Astrocyte (in vitro differentiated cells and primary cell): ENCODE measurements around the gene COPE. TPM values are rescaled to one million over a fixed set of nuclear protein-coding genes. Genes with fewer than 3 reads are reported as not detected.

Experiments used
- DNase-seq: peaks from one replicate; pipeline ENCODE4 v3.0.0-alpha.2; 2010; ENCODE audit warnings: low read depth
- FAIRE-seq: peaks from 2 replicates; lab custom pipeline; 2011; peaks lifted over from hg19 to GRCh38; lab: Jason Lieb, UNC
- H2AFZ ChIP-seq: 2 replicates; pipeline ENCODE4 v1.6.0; 2012; ENCODE audit warnings: low read depth, low read length, inconsistent platforms
- H3K27ac ChIP-seq: 2 replicates; pipeline ENCODE4 v1.5.1; 2011; ENCODE audit warnings: low read depth, low read length, inconsistent platforms
- H3K27me3 ChIP-seq: 2 replicates; pipeline ENCODE4 v1.6.0; 2011; ENCODE audit warnings: low read length, inconsistent platforms; ENCODE audit not compliant: insufficient read depth
- H3K36me3 ChIP-seq: 2 replicates; pipeline ENCODE4 v1.5.1; 2011; ENCODE audit warnings: low read length, inconsistent platforms; ENCODE audit not compliant: insufficient read depth
- H3K4me1 ChIP-seq: 2 replicates; pipeline ENCODE4 v1.5.1; 2011; ENCODE audit warnings: low read length, inconsistent platforms; ENCODE audit not compliant: insufficient read depth
- H3K4me2 ChIP-seq: 2 replicates; pipeline ENCODE4 v1.6.0; 2012; ENCODE audit warnings: low read length, inconsistent platforms
- H3K4me3 ChIP-seq: 2 replicates; pipeline ENCODE4 v1.5.1; 2011; ENCODE audit warnings: low read depth, mild to moderate bottlenecking, low read length, inconsistent platforms; ENCODE audit not compliant: insufficient read depth
- H3K79me2 ChIP-seq: 2 replicates; pipeline ENCODE4 v1.6.0; 2012; ENCODE audit warnings: mild to moderate bottlenecking, low read length, inconsistent platforms; ENCODE audit not compliant: insufficient read depth
- H3K9ac ChIP-seq: 2 replicates; pipeline ENCODE4 v1.6.0; 2012; ENCODE audit warnings: mild to moderate bottlenecking, low read length, inconsistent platforms
- H3K9me3 ChIP-seq: 2 replicates; pipeline ENCODE4 v1.5.1; 2012; ENCODE audit warnings: low read depth, mild to moderate bottlenecking, low read length, inconsistent platforms; ENCODE audit not compliant: insufficient read depth
- H4K20me1 ChIP-seq: 2 replicates; pipeline ENCODE4 v1.6.0; 2012; ENCODE audit warnings: low read length, inconsistent platforms; ENCODE audit not compliant: insufficient read depth
- H3K27ac Mint-ChIP-seq: one replicate; pipeline ENCODE4 v1.8.0; 2021; ENCODE audit warnings: mild to moderate bottlenecking, mixed read lengths; ENCODE audit not compliant: unreplicated experiment
- H3K27me3 Mint-ChIP-seq: one replicate; pipeline ENCODE4 v1.8.0; 2021; ENCODE audit warnings: low read depth, mixed read lengths; ENCODE audit not compliant: unreplicated experiment
- H3K36me3 Mint-ChIP-seq: one replicate; pipeline ENCODE4 v1.8.0; 2021; ENCODE audit warnings: low read depth, mixed read lengths; ENCODE audit not compliant: unreplicated experiment
- H3K4me1 Mint-ChIP-seq: one replicate; pipeline ENCODE4 v1.8.0; 2021; ENCODE audit warnings: low read depth, mixed read lengths; ENCODE audit not compliant: unreplicated experiment
- H3K4me3 Mint-ChIP-seq: one replicate; pipeline ENCODE4 v1.8.0; 2021; ENCODE audit warnings: mild to moderate bottlenecking, moderate library complexity, mixed read lengths; ENCODE audit not compliant: unreplicated experiment
- H3K9me3 Mint-ChIP-seq: one replicate; pipeline ENCODE4 v1.8.0; 2021; ENCODE audit warnings: mild to moderate bottlenecking, mixed read lengths; ENCODE audit not compliant: unreplicated experiment
- EZH2 ChIP-seq: IDR thresholded peaks from 2 replicates; pipeline ENCODE4 v1.6.1; 2012; ENCODE audit warnings: mild to moderate bottlenecking, low read length, inconsistent platforms; ENCODE audit not compliant: insufficient read depth
- total RNA-seq: library from RNA; stranded (reverse); gene quantifications from 2 replicates; pipeline ENCODE4 v1.2.1, GENCODE V29; 2021
- TF ChIP-seq, protein P1 (sequence below): IDR thresholded peaks from 2 replicates; pipeline ENCODE4 v1.5.1; 2011; ENCODE audit warnings: low read depth, mild to moderate bottlenecking, inconsistent platforms, low read length, moderate library complexity; ENCODE audit not compliant: insufficient read depth

The COPE gene
- total RNA-seq, 1 donor from 2014 or later = 298 TPM

- Histone ChIP-seq H3K9me3 (no peaks in the 10 kb centered on the region), H3K36me3 (peaks cover 9% of the 10 kb centered on the region), H3K4me2 (no peak overlapping the region), H3K27ac (no peak overlapping the region), H3K27me3 (no peaks in the 10 kb centered on the region), H3K4me1 (no peaks in the 10 kb centered on the region), H2AFZ (no peak overlapping the region), H3K9ac (no peak overlapping the region), H3K4me3 (no peak overlapping the region), H4K20me1 (peaks cover 86% of the 10 kb centered on the region), H3K79me2 (peaks cover 35% of the 10 kb centered on the region)
- peaks cover 5% of the 10 kb centered on the region for H3K36me3 Mint-ChIP-seq
- no peak for DNase-seq
- FAIRE-seq = no peak
- no peak overlapping the region for H3K27ac Mint-ChIP-seq
- no peak for TF ChIP-seq EZH2
- H3K4me3 Mint-ChIP-seq = no peak overlapping the region
- no peaks in the 10 kb centered on the region for H3K4me1 Mint-ChIP-seq
- no peaks in the 10 kb centered on the region for H3K9me3 Mint-ChIP-seq
- H3K27me3 Mint-ChIP-seq = no peaks in the 10 kb centered on the region
Measured at GRCh38 chr19:18910010-18910409, 9.2 kb downstream of the COPE start.

- H3K36me3 ChIP-seq = peaks cover 9% of the 10 kb centered on the region
- no peak overlapping the region for H3K4me3 ChIP-seq
- H3K79me2 ChIP-seq = peaks cover 26% of the 10 kb centered on the region
- Mint-ChIP-seq H3K4me1 (no peaks in the 10 kb centered on the region), H3K9me3 (no peaks in the 10 kb centered on the region), H3K27me3 (no peaks in the 10 kb centered on the region), H3K36me3 (peaks cover 5% of the 10 kb centered on the region), H3K27ac (no peak overlapping the region), H3K4me3 (no peak overlapping the region)
- FAIRE-seq (no peak), DNase-seq (no peak)
- no peaks in the 10 kb centered on the region for H3K9me3 ChIP-seq
- H3K4me1 ChIP-seq = no peaks in the 10 kb centered on the region
- no peak overlapping the region for H3K27ac ChIP-seq
- H3K9ac ChIP-seq = no peak overlapping the region
- no peak overlapping the region for H2AFZ ChIP-seq
- H3K4me2 ChIP-seq = no peak overlapping the region
- TF ChIP-seq, protein P1, sequence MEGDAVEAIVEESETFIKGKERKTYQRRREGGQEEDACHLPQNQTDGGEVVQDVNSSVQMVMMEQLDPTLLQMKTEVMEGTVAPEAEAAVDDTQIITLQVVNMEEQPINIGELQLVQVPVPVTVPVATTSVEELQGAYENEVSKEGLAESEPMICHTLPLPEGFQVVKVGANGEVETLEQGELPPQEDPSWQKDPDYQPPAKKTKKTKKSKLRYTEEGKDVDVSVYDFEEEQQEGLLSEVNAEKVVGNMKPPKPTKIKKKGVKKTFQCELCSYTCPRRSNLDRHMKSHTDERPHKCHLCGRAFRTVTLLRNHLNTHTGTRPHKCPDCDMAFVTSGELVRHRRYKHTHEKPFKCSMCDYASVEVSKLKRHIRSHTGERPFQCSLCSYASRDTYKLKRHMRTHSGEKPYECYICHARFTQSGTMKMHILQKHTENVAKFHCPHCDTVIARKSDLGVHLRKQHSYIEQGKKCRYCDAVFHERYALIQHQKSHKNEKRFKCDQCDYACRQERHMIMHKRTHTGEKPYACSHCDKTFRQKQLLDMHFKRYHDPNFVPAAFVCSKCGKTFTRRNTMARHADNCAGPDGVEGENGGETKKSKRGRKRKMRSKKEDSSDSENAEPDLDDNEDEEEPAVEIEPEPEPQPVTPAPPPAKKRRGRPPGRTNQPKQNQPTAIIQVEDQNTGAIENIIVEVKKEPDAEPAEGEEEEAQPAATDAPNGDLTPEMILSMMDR = no peak
- no peak for TF ChIP-seq EZH2
- no peaks in the 10 kb centered on the region for H3K27me3 ChIP-seq
- peaks cover 85% of the 10 kb centered on the region for H4K20me1 ChIP-seq
Measured at GRCh38 chr19:18908917-18909619, 10.1 kb downstream of the COPE start.

- DNase-seq = no peak
- peaks cover 10% of the 10 kb centered on the region for H3K79me2 ChIP-seq
- no peak overlapping the region for H3K4me2 ChIP-seq
- Mint-ChIP-seq H3K4me1 (no peaks in the 10 kb centered on the region), H3K27ac (no peak overlapping the region), H3K9me3 (no peaks in the 10 kb centered on the region), H3K4me3 (no peak overlapping the region), H3K27me3 (no peaks in the 10 kb centered on the region), H3K36me3 (no peaks in the 10 kb centered on the region)
- H3K27ac ChIP-seq = no peak overlapping the region
- H3K36me3 ChIP-seq = peaks cover 9% of the 10 kb centered on the region
- no peak for TF ChIP-seq EZH2
- TF ChIP-seq, protein P1 = no peak
- H3K4me1 ChIP-seq = no peaks in the 10 kb centered on the region
- FAIRE-seq = no peak
- H3K4me3 ChIP-seq = no peak overlapping the region
- no peak overlapping the region for H2AFZ ChIP-seq
- no peak overlapping the region for H3K9ac ChIP-seq
- no peaks in the 10 kb centered on the region for H3K27me3 ChIP-seq
- H4K20me1 ChIP-seq = peaks cover 69% of the 10 kb centered on the region
- no peaks in the 10 kb centered on the region for H3K9me3 ChIP-seq
Measured at GRCh38 chr19:18906605-18907519, 12.3 kb downstream of the COPE start.
